Measurements from ENCODE around the gene HSD17B2.
"Not testable (repeated sequence)": the region's sequence is repeated elsewhere in the genome, so short reads cannot be mapped to it uniquely, and the experiment has no call there.

HSD17B2 gene

DNA sequence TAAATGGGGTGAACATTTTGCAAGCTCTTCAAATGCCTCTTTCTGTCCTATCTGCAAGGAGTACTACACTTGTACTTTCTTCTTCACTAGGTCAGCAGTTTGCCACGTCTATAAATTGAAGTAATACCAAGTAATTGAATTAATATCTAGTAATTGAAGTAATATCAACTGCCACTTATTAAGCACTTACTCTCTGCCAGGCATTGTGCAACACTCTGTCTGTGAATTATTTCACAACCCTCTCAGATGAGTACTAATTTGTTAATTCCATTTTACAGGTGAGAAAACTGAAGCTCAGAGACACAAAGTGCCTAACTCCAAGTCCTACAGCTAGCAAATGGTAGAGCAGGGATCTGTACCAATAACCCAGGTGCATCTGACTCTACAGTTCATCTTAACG is 27.9 kb upstream of the HSD17B2 start:
- TF ChIP-seq, protein P1, sequence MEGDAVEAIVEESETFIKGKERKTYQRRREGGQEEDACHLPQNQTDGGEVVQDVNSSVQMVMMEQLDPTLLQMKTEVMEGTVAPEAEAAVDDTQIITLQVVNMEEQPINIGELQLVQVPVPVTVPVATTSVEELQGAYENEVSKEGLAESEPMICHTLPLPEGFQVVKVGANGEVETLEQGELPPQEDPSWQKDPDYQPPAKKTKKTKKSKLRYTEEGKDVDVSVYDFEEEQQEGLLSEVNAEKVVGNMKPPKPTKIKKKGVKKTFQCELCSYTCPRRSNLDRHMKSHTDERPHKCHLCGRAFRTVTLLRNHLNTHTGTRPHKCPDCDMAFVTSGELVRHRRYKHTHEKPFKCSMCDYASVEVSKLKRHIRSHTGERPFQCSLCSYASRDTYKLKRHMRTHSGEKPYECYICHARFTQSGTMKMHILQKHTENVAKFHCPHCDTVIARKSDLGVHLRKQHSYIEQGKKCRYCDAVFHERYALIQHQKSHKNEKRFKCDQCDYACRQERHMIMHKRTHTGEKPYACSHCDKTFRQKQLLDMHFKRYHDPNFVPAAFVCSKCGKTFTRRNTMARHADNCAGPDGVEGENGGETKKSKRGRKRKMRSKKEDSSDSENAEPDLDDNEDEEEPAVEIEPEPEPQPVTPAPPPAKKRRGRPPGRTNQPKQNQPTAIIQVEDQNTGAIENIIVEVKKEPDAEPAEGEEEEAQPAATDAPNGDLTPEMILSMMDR (IDR thresholded peaks at IDR 0.05; ENCODE audit: control insufficient read depth, extremely low read depth, insufficient read depth): no peak
- no peak for DNase-seq (ENCODE audit: low read depth)

GRCh38 chr16:82008957-82009592 is 26.0 kb upstream of the HSD17B2 start:
- DNase-seq (ENCODE audit: low read depth): no peak
- TF ChIP-seq, protein P1 (IDR thresholded peaks at IDR 0.05; ENCODE audit: control insufficient read depth, extremely low read depth, insufficient read depth): no peak
- H3K4me3 ChIP-seq (ENCODE audit: low read depth, low read length): no peak overlapping the region

More for the DNA sequence above, 27.9 kb upstream of the HSD17B2 start:
- no peak overlapping the region for H3K4me3 ChIP-seq (ENCODE audit: low read depth, low read length)

DNA sequence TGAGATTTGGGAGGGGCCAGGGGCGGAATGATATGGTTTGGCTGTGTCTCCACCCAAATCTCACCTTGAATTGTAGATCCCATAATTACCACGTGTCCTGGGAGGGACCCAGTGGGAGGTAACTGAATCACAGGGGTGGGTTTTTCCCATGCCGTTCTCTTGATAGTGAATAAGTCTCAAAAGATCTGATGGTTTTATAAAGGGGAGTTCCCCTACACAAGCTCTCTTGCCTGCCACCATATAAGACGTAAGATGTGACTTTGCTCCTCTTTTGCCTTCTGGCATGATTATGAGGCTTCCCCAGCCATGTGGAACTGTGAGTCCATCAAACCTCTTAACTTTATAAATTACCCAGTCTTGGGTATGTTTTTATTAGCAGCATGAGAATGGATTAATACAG is 25.3 kb upstream of the HSD17B2 start:
- not testable (repeated sequence) for H3K4me3 ChIP-seq (ENCODE audit: low read depth, low read length); DNase-seq (ENCODE audit: low read depth)

DNA sequence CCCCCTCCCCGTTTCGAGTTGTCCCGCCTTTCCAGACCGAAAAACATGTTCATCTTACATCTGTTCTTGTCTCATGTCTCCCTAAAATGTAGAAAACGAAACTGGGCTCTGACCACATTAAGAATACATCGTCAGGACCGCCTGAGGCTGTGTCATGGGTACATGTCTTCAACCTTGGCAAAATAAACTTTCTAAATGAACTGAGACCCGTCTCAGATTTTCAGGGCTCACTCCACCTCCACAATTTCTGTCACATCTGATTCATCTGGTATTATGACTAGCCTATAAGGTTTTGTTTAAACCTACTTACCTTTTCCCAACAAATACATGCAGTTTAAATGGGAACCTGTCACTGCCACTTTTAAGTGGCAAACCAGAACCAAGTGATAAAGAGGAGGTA is 24.4 kb upstream of the HSD17B2 start:
- no peak overlapping the region for H3K4me3 ChIP-seq (ENCODE audit: low read depth, low read length)
- TF ChIP-seq, protein P1 (IDR thresholded peaks at IDR 0.05; ENCODE audit: control insufficient read depth, extremely low read depth, insufficient read depth): no peak
- DNase-seq (ENCODE audit: low read depth): no peak

- H3K4me3 ChIP-seq (ENCODE audit: low read depth, low read length): no peak within 1 kb of the TSS
- DNase-seq (ENCODE audit: low read depth): no peak
- TF ChIP-seq, protein P1 (IDR thresholded peaks at IDR 0.05; ENCODE audit: control insufficient read depth, extremely low read depth, insufficient read depth): no peak
These were observed 23.8 kb upstream of the HSD17B2 start, which contains the start of gene SDR42E1 for GRCh38 chr16:82011199-82011641. TSS of gene SDR42E1 (minus strand) at chr16:82011470. CDS start at chr16:82000858, 10,612 bp downstream.

GRCh38 chr16:82013139-82013538 is 21.9 kb upstream of the HSD17B2 start:
- TF ChIP-seq, protein P1 (IDR thresholded peaks at IDR 0.05; ENCODE audit: control insufficient read depth, extremely low read depth, insufficient read depth): no peak
- no peak overlapping the region for H3K4me3 ChIP-seq (ENCODE audit: low read depth, low read length)
- DNase-seq (ENCODE audit: low read depth): no peak

DNA sequence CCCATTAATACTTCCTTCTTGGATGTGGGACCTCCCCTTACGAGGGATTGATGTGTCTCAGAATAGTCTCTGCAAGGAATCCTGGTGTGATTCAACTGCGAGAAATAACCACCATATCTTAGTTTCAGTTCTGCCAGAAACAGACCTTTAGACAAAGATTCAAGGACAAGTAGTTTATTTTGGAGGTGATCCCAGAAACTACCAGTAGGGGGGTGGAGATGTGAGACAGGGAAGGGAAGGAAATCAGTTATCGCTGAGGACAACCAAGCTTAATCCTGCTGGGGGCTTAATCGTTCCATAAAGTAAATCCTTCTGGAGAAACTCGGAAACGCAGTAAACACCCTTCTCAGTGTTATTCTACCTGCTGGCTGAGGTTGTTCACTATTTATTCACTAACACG is 18.8 kb upstream of the HSD17B2 start:
- DNase-seq (ENCODE audit: low read depth): no peak

More for the DNA sequence above, 18.8 kb upstream of the HSD17B2 start:
- H3K4me3 ChIP-seq (ENCODE audit: low read depth, low read length): no peak overlapping the region
- TF ChIP-seq, protein P1 (IDR thresholded peaks at IDR 0.05; ENCODE audit: control insufficient read depth, extremely low read depth, insufficient read depth): peak; percentile 23; the same call in 1 of the 2 replicates

Measured in LNCaP clone FGC (cell line).